ENCODE measurements around the gene FBXL2. TPM values are rescaled to one million over a fixed set of nuclear protein-coding genes. Genes with fewer than 3 reads are reported as not detected.

FBXL2 gene
- total RNA-seq, 1 donor from 2014 or later, result 1.5 TPM

- intact Hi-C loops (cut with micrococcal nuclease), result no loop called here
- H3K36me3 ChIP-seq, result no peaks in the 10 kb centered on the region
- DNase-seq, result no peak
- H3K27ac ChIP-seq (replicated peaks), result no peak overlapping the region
- TF ChIP-seq, protein P1, sequence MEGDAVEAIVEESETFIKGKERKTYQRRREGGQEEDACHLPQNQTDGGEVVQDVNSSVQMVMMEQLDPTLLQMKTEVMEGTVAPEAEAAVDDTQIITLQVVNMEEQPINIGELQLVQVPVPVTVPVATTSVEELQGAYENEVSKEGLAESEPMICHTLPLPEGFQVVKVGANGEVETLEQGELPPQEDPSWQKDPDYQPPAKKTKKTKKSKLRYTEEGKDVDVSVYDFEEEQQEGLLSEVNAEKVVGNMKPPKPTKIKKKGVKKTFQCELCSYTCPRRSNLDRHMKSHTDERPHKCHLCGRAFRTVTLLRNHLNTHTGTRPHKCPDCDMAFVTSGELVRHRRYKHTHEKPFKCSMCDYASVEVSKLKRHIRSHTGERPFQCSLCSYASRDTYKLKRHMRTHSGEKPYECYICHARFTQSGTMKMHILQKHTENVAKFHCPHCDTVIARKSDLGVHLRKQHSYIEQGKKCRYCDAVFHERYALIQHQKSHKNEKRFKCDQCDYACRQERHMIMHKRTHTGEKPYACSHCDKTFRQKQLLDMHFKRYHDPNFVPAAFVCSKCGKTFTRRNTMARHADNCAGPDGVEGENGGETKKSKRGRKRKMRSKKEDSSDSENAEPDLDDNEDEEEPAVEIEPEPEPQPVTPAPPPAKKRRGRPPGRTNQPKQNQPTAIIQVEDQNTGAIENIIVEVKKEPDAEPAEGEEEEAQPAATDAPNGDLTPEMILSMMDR (IDR thresholded peaks at IDR 0.05; ENCODE audit: borderline replicate concordance), result no peak
- H3K4me3 ChIP-seq, result no peak overlapping the region
- H3K4me1 ChIP-seq, result peaks cover 80% of the 10 kb centered on the region
- no peaks in the 10 kb centered on the region for H3K9me3 ChIP-seq (replicated peaks)
- H3K27me3 ChIP-seq (ENCODE audit: low read depth), result no peaks in the 10 kb centered on the region
Measured at GRCh38 chr3:33430571-33430970, 153.3 kb downstream of the FBXL2 start.

DNA sequence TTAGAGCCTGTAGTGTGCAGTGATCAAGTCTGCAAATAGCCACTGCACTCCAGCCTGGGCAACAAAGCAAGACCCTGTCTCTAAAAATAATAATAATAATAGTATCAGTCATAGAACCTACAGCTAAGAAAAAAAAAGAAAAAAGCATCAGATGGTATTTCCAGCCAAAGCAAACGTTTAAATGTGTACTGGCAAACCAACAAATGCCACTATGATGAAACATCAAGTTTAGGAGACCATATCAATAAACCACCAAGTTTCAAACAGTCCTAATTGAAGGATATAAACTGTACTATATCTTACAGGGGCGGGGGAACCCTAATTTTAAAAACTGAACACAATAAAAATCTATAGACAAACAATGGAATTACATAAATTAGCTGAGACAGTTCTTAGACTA lies 156.6 kb downstream of the FBXL2 start:
- Histone ChIP-seq H3K9me3 (replicated peaks) (no peaks in the 10 kb centered on the region), H3K27me3 (ENCODE audit: low read depth) (no peaks in the 10 kb centered on the region), H3K36me3 (no peaks in the 10 kb centered on the region), H3K27ac (replicated peaks) (no peak overlapping the region), H3K4me1 (peaks cover 93% of the 10 kb centered on the region), H3K4me3 (no peak overlapping the region)
- TF ChIP-seq, protein P1 (IDR thresholded peaks at IDR 0.05; ENCODE audit: borderline replicate concordance), result no peak
- DNase-seq, result no peak
- intact Hi-C loops (cut with micrococcal nuclease), result no loop called here

Other genes starting within 250 kb of the FBXL2 start
- gene GLB1, start 180.3 kb upstream of the FBXL2 start, total RNA-seq, result 23.5 TPM
- gene TMPPE, start 180.3 kb upstream of the FBXL2 start, total RNA-seq, result 4.0 TPM
- 95.1 TPM for gene CRTAP, start 163.4 kb upstream of the FBXL2 start, total RNA-seq
- 0.80 TPM for gene SUSD5, start 58.6 kb upstream of the FBXL2 start, total RNA-seq
- gene UBP1, start 163.0 kb downstream of the FBXL2 start, total RNA-seq, result 40.6 TPM